CD4-positive, alpha-beta memory T cell (primary cell): Measurements from ENCODE around the gene EN1. TPM values are rescaled to one million over a fixed set of nuclear protein-coding genes. Genes with fewer than 3 reads are reported as not detected.

Source experiments
- CTCF ChIA-PET: fragments of 350-600 bp; sonication (Branson Sonifier 250); formaldehyde crosslinking; loops from one replicate; lab custom pipeline; 2021; ENCODE audit warnings: inconsistent platforms; ENCODE audit not compliant: partially characterized antibody; lab: Charles Lee
- POLR2A ChIA-PET: fragments of 350-600 bp; sonication (Branson Sonifier 250); formaldehyde crosslinking; loops from one replicate; lab custom pipeline; 2021; ENCODE audit not compliant: partially characterized antibody; lab: Charles Lee
- DNase-seq, 5 donors: peaks; one replicate each; pipeline versions ENCODE4 v3.0.0 to v3.0.0-alpha.2; 2020 to 2022; ENCODE audit warnings: mixed read lengths in 1 of 5
- H3K27ac ChIP-seq: one replicate; pipeline ENCODE4 v1.7.0; 2013; ENCODE audit warnings: low read depth, low read length
- H3K27me3 ChIP-seq: 2 replicates; pipeline ENCODE4 v1.7.0; 2013; ENCODE audit warnings: mild to moderate bottlenecking, low read length, moderate library complexity; ENCODE audit not compliant: insufficient read depth
- H3K36me3 ChIP-seq: 2 replicates; pipeline ENCODE4 v1.7.0; 2013; ENCODE audit warnings: mild to moderate bottlenecking, low read length, moderate library complexity; ENCODE audit not compliant: insufficient read depth
- H3K4me1 ChIP-seq: 2 replicates; pipeline ENCODE4 v1.7.0; 2013; ENCODE audit warnings: mild to moderate bottlenecking, low read length, moderate library complexity; ENCODE audit not compliant: insufficient read depth
- H3K4me3 ChIP-seq, 2 donors: one replicate each; pipeline ENCODE4 v1.7.0; 2013; ENCODE audit warnings: low read length in 2 of 2, mild to moderate bottlenecking in 1 of 2
- H3K9me3 ChIP-seq, 2 donors: one replicate each; pipeline ENCODE4 v1.7.0; 2013; ENCODE audit warnings: low read length in 2 of 2, control low read depth in 1 of 2; ENCODE audit not compliant: control insufficient read depth in 1 of 2
- H3K27ac Mint-ChIP-seq, 7 donors: one replicate each; pipeline ENCODE4 v1.8.0; 2020 to 2021; ENCODE audit warnings: mixed read lengths in 7 of 7, mild to moderate bottlenecking in 6 of 7, inconsistent platforms in 3 of 7, moderate library complexity in 3 of 7
- H3K27me3 Mint-ChIP-seq, 2 donors: one replicate each; pipeline ENCODE4 v1.8.0; 2020 to 2021; ENCODE audit warnings: mixed read lengths in 2 of 2
- H3K36me3 Mint-ChIP-seq, 2 donors: one replicate each; pipeline ENCODE4 v1.8.0; 2020 to 2021; ENCODE audit warnings: mixed read lengths in 2 of 2, inconsistent platforms in 1 of 2, mild to moderate bottlenecking in 1 of 2
- H3K4me1 Mint-ChIP-seq, 4 donors: one replicate each; pipeline ENCODE4 v1.8.0; 2020 to 2021; ENCODE audit warnings: mixed read lengths in 4 of 4, mild to moderate bottlenecking in 1 of 4
- H3K4me3 Mint-ChIP-seq, 8 donors: one replicate each; pipeline ENCODE4 v1.8.0; 2020 to 2021; ENCODE audit warnings: mixed read lengths in 8 of 8, mild to moderate bottlenecking in 7 of 8, moderate library complexity in 6 of 8, inconsistent platforms in 3 of 8
- H3K9me3 Mint-ChIP-seq, 8 donors: one replicate each; pipeline ENCODE4 v1.8.0; 2020 to 2021; ENCODE audit warnings: mixed read lengths in 8 of 8, mild to moderate bottlenecking in 5 of 8, inconsistent platforms in 3 of 8, moderate library complexity in 1 of 8
- intact Hi-C: fragments of 100-400 bp; cut with micrococcal nuclease; formaldehyde crosslinking; loops from one replicate; pipeline ENCODE4 v1.15.1; 2023
- polyA plus RNA-seq, 2 donors: library from polyadenylated mRNA; unstranded; fragments of 300-500 nt; fragmentation: Illumina TruSeq; gene quantifications; one replicate each; pipeline ENCODE4 v1.2.3, GENCODE V29; 2021
- total RNA-seq, 2 experiments: library from RNA; stranded (reverse); gene quantifications; one replicate each; pipeline ENCODE4 v1.2.3, GENCODE V29; 2021

The EN1 gene
- total and polyA plus RNA-seq, 4 experiments from 2014 or later, result not detected

DNA sequence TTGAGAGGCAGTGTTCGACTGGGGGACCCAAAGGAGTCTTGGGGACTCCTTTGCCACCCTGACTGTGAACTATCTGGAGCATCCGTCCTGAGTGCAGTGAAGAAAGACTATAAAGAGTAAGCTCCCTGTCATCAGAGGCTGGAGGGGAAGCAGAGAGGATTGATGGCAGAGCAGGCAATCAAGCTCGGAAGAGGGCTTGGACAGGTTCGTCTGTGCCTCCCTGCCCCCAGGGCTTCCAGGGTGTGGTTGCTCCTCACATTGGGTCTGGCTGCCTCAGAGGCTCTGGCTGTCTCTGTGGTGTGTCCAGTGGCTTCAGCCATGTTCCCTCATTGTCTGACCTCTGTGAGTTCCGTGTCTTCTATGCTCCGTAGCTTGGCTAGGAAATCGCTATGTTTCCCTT, 13.8 kb upstream of the EN1 start:
- intact Hi-C loops, result no loop called here
- Mint-ChIP-seq H3K27ac (no peak overlapping the region), H3K36me3 (no peaks in the 10 kb centered on the region), H3K4me3 (no peak overlapping the region), H3K4me1 (peaks cover 7 to 14% (median 10%) of the 10 kb centered on the region in 4 donors), H3K9me3 (no peaks in the 10 kb centered on the region), H3K27me3 (peaks cover 49 to 55% of the 10 kb centered on the region in 2 donors)
- no peaks in the 10 kb centered on the region for H3K9me3 ChIP-seq
- H3K27me3 ChIP-seq, result peaks cover 32% of the 10 kb centered on the region
- ChIA-PET POLR2A (no interaction called here), CTCF (interaction anchor here (1.2 to 1.5 kb wide), 2 partner anchors 10 to 814 kb away, joined by 3 to 6 read pairs; no protein-coding TSS in a partner anchor)
- no peak overlapping the region for H3K4me3 ChIP-seq
- H3K27ac ChIP-seq, result no peak overlapping the region
- H3K4me1 ChIP-seq, result peaks cover 8% of the 10 kb centered on the region
- no peaks in the 10 kb centered on the region for H3K36me3 ChIP-seq
- no peak for DNase-seq

- no peak overlapping the region for H3K4me3 Mint-ChIP-seq
- intact Hi-C loops, result no loop called here
- no peaks in the 10 kb centered on the region for H3K36me3 Mint-ChIP-seq
- no peaks in the 10 kb centered on the region for H3K9me3 Mint-ChIP-seq
- H3K36me3 ChIP-seq, result no peaks in the 10 kb centered on the region
- no peak overlapping the region for H3K4me3 ChIP-seq
- no peak for DNase-seq
- peaks cover 39% of the 10 kb centered on the region for H3K27me3 ChIP-seq
- ChIA-PET CTCF (interaction anchor here (1.2 to 1.5 kb wide), 2 partner anchors 11 kb away, joined by 3 read pairs; no protein-coding TSS in a partner anchor), POLR2A (no interaction called here)
- peaks cover 11 to 22% (median 15%) of the 10 kb centered on the region in 4 donors for H3K4me1 Mint-ChIP-seq
- peaks cover 52 to 58% of the 10 kb centered on the region in 2 donors for H3K27me3 Mint-ChIP-seq
- H3K4me1 ChIP-seq, result peaks cover 15% of the 10 kb centered on the region
- H3K9me3 ChIP-seq, result no peaks in the 10 kb centered on the region
- H3K27ac Mint-ChIP-seq, result no peak overlapping the region
- no peak overlapping the region for H3K27ac ChIP-seq
These were observed 13.1 kb upstream of the EN1 start for GRCh38 chr2:118860506-118860905.

DNA sequence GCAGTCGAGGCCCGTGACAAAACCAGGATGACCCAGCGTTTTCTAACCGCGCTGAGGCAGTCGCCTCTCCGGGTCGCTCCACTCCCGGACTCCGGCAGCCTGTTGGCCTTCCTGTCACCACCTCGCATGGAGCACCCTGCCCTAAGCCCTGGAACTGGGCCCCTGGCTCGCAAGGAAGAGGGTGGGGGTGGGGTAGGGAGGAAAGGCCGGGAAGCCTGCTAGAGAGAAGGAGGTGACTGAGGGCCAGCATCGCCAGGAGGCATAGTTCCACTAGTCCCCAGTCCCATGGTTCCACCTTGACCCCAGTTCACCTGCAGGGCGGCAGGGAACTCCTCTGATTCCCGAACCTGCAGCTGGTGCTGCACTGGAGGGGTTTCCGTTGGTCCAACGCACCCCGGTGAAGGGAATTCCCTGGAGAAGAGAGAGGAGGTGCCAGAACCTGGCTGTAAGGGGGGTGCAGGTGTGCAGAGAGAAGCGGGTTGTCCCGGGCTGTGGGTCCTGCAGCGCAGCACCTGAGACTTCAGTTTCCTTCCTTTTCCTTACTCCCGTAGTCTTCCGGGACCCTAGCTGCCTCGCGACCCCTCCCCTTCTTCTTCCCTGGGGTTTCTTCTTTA, 11.8 kb upstream of the EN1 start:
- H3K4me3 Mint-ChIP-seq, result peak overlapping the region in 1 of 8 donors; percentile 48
- peaks cover 50% of the 10 kb centered on the region for H3K27me3 ChIP-seq
- no peak overlapping the region for H3K27ac Mint-ChIP-seq
- no peaks in the 10 kb centered on the region for H3K36me3 Mint-ChIP-seq
- intact Hi-C loops, result no loop called here
- peaks cover 19% of the 10 kb centered on the region for H3K4me1 ChIP-seq
- no peaks in the 10 kb centered on the region for H3K9me3 ChIP-seq
- no peak overlapping the region for H3K27ac ChIP-seq
- H3K27me3 Mint-ChIP-seq, result peaks cover 52 to 56% of the 10 kb centered on the region in 2 donors
- ChIA-PET CTCF (interaction anchor here (0.7 to 3.6 kb wide), 5 partner anchors 10 to 813 kb away, joined by 3 to 17 read pairs (median 4); no protein-coding TSS in a partner anchor), POLR2A (no interaction called here)
- no peaks in the 10 kb centered on the region for H3K36me3 ChIP-seq
- no peak for DNase-seq
- peaks cover 11 to 28% (median 17%) of the 10 kb centered on the region in 4 donors for H3K4me1 Mint-ChIP-seq
- H3K4me3 ChIP-seq, result no peak overlapping the region
- H3K9me3 Mint-ChIP-seq, result no peaks in the 10 kb centered on the region

- Mint-ChIP-seq H3K4me3 (no peak overlapping the region), H3K27ac (no peak overlapping the region), H3K27me3 (peaks cover 56 to 59% of the 10 kb centered on the region in 2 donors), H3K4me1 (peaks cover 14 to 33% (median 20%) of the 10 kb centered on the region in 4 donors), H3K9me3 (no peaks in the 10 kb centered on the region), H3K36me3 (peaks cover 0 to 3% of the 10 kb centered on the region in 2 donors)
- Histone ChIP-seq H3K36me3 (no peaks in the 10 kb centered on the region), H3K27me3 (peaks cover 48% of the 10 kb centered on the region), H3K27ac (no peak overlapping the region), H3K4me1 (peaks cover 19% of the 10 kb centered on the region), H3K9me3 (no peaks in the 10 kb centered on the region), H3K4me3 (no peak overlapping the region)
- DNase-seq, result no peak
- POLR2A ChIA-PET, result no interaction called here
- CTCF ChIA-PET, result interaction anchor here (1.4 to 3.6 kb wide), 4 partner anchors 9 to 812 kb away, joined by 3 to 17 read pairs (median 4); no protein-coding TSS in a partner anchor
- intact Hi-C loops, result no loop called here
These were observed 11.2 kb upstream of the EN1 start for GRCh38 chr2:118858485-118859156.

GRCh38 chr2:118857677-118858484, 10.4 kb upstream of the EN1 start:
- peaks cover 55% of the 10 kb centered on the region for H3K27me3 ChIP-seq
- no peaks in the 10 kb centered on the region for H3K36me3 ChIP-seq
- intact Hi-C loops, result no loop called here
- H3K4me3 ChIP-seq, result no peak overlapping the region
- Mint-ChIP-seq H3K4me3 (peak overlapping the region in 1 of 8 donors; percentile 55), H3K4me1 (peaks cover 14 to 33% (median 21%) of the 10 kb centered on the region in 4 donors), H3K27ac (peak overlapping the region in 2 of 7 donors; percentile 11 to 59), H3K9me3 (no peaks in the 10 kb centered on the region), H3K36me3 (peaks cover 0 to 3% of the 10 kb centered on the region in 2 donors), H3K27me3 (peaks cover 61 to 64% of the 10 kb centered on the region in 2 donors)
- CTCF ChIA-PET, result interaction anchor here (1.4 to 4.0 kb wide), 4 partner anchors 18 to 811 kb away, joined by 3 to 59 read pairs (median 11); no protein-coding TSS in a partner anchor
- peaks cover 19% of the 10 kb centered on the region for H3K4me1 ChIP-seq
- POLR2A ChIA-PET, result no interaction called here
- DNase-seq, result no peak
- H3K9me3 ChIP-seq, result no peaks in the 10 kb centered on the region
- no peak overlapping the region for H3K27ac ChIP-seq

GRCh38 chr2:118856978-118857676, 9.7 kb upstream of the EN1 start:
- POLR2A ChIA-PET, result no interaction called here
- Histone ChIP-seq H3K27ac (no peak overlapping the region), H3K4me1 (peaks cover 19% of the 10 kb centered on the region), H3K36me3 (no peaks in the 10 kb centered on the region), H3K9me3 (no peaks in the 10 kb centered on the region), H3K4me3 (no peak overlapping the region), H3K27me3 (peaks cover 62% of the 10 kb centered on the region)
- Mint-ChIP-seq H3K36me3 (peaks cover 0 to 3% of the 10 kb centered on the region in 2 donors), H3K27me3 (peaks cover 60 to 65% of the 10 kb centered on the region in 2 donors), H3K4me3 (peak overlapping the region in 3 of 8 donors; percentile 61 to 80 (median 62)), H3K9me3 (no peaks in the 10 kb centered on the region), H3K27ac (no peak overlapping the region), H3K4me1 (peaks cover 17 to 33% (median 21%) of the 10 kb centered on the region in 4 donors)
- intact Hi-C loops, result no loop called here
- DNase-seq, result no peak
- CTCF ChIA-PET, result interaction anchor here (3.6 to 4.0 kb wide), 2 partner anchors 634 to 810 kb away, joined by 17 to 59 read pairs; no protein-coding TSS in a partner anchor
